Endothelial cell of umbilical vein (primary cell): ENCODE results near the gene EHF. TPM values are rescaled to one million over a fixed set of nuclear protein-coding genes. Genes with fewer than 3 reads are reported as not detected.

ENCODE experiments used
- BruUV-seq: library from RNA; stranded (reverse); fragments of 400-500 nt; replicated peaks from 2 replicates; lab custom pipeline; 2021; lab: Mats Ljungman, UMichigan
- CTCF ChIA-PET: fragments of 300-600, 350-600 bp; sonication (Branson Sonifier 250); formaldehyde crosslinking; loops from one replicate; lab custom pipeline; 2021; ENCODE audit warnings: antibody characterized with exemption, inconsistent platforms; lab: Charles Lee
- POLR2A ChIA-PET: fragments of 300-600, 350-600 bp; sonication (Branson Sonifier 250); formaldehyde crosslinking; loops from one replicate; lab custom pipeline; 2021; ENCODE audit warnings: antibody characterized with exemption, inconsistent platforms; lab: Charles Lee
- DNase-seq: peaks from one replicate; pipeline ENCODE4 v3.0.0-alpha.2; 2011; ENCODE audit warnings: low read depth, low spot score
- FAIRE-seq: peaks from 2 replicates; lab custom pipeline; 2011; peaks lifted over from hg19 to GRCh38; lab: Jason Lieb, UNC
- H2AFZ ChIP-seq: 2 replicates; pipeline ENCODE4 v1.6.0; 2012; ENCODE audit warnings: low read depth, low read length, control low read depth, inconsistent platforms
- H3K27ac ChIP-seq: 2 replicates; pipeline ENCODE4 v1.5.1; 2011; ENCODE audit warnings: low read depth, mild to moderate bottlenecking, control low read depth, low read length, moderate library complexity; ENCODE audit not compliant: insufficient read depth
- H3K27me3 ChIP-seq, 2 experiments: 2 replicates each; pipeline versions ENCODE4 v1.6.0 to v1.6.1; 2011; ENCODE audit warnings: low read length in 2 of 2, mixed read lengths in 1 of 2; ENCODE audit not compliant: control insufficient read depth in 2 of 2, insufficient read depth in 2 of 2
- H3K36me3 ChIP-seq, 2 experiments: 2 replicates in 1 of 2; 3 replicates in 1 of 2; pipeline ENCODE4 v1.5.1; 2011; ENCODE audit warnings: low read length in 2 of 2, mild to moderate bottlenecking in 1 of 2, moderate library complexity in 1 of 2; ENCODE audit not compliant: control insufficient read depth in 2 of 2, insufficient read depth in 2 of 2; ENCODE audit errors: extremely low read depth in 1 of 2
- H3K4me1 ChIP-seq: 3 replicates; pipeline ENCODE4 v1.5.1; 2011; ENCODE audit warnings: mild to moderate bottlenecking, low read length; ENCODE audit not compliant: control insufficient read depth, insufficient read depth; ENCODE audit errors: extremely low read depth
- H3K4me2 ChIP-seq: 2 replicates; pipeline ENCODE4 v1.6.1; 2011; ENCODE audit warnings: low read length, control low read depth, mixed read lengths; ENCODE audit not compliant: insufficient read depth
- H3K4me3 ChIP-seq, 3 experiments: fragments of 200-600 bp in 1 of 3; sonication (generic), shearing (Covaris generic) in 1 of 3; replicated peaks in 1 of 3; 2 replicates each; pipeline ENCODE4 v1.5.1; 2011 to 2016; ENCODE audit warnings: control low read depth in 3 of 3, low read length in 3 of 3, mild to moderate bottlenecking in 2 of 3, inconsistent platforms in 1 of 3, low read depth in 1 of 3, moderate library complexity in 1 of 3; ENCODE audit not compliant: insufficient read depth in 1 of 3
- H3K79me2 ChIP-seq: 2 replicates; pipeline ENCODE4 v1.6.0; 2012; ENCODE audit warnings: low read length, inconsistent platforms; ENCODE audit not compliant: control insufficient read depth, insufficient read depth
- H3K9ac ChIP-seq: replicated peaks from 2 replicates; pipeline ENCODE3; 2011; ENCODE audit warnings: low read length, control low read depth; ENCODE audit not compliant: insufficient read depth; ENCODE audit errors: extremely low read depth
- H3K9me1 ChIP-seq: replicated peaks from 3 replicates; pipeline ENCODE4 v1.6.0; 2011; ENCODE audit warnings: mild to moderate bottlenecking, low read length; ENCODE audit not compliant: control insufficient read depth, insufficient read depth; ENCODE audit errors: extremely low read depth
- H3K9me3 ChIP-seq: replicated peaks from 2 replicates; pipeline ENCODE4 v1.5.1; 2012; ENCODE audit warnings: low read length, inconsistent platforms; ENCODE audit not compliant: control insufficient read depth, insufficient read depth
- H4K20me1 ChIP-seq: replicated peaks from 2 replicates; pipeline ENCODE3; 2011; ENCODE audit warnings: mild to moderate bottlenecking, low read length; ENCODE audit not compliant: control insufficient read depth, insufficient read depth; ENCODE audit errors: extremely low read depth
- CTCF ChIP-seq, 2 donors: IDR thresholded peaks; 1 replicate in 1 of 2; 2 replicates in 1 of 2; pipeline ENCODE4 v1.5.1; 2011; ENCODE audit warnings: low read length in 2 of 2, mild to moderate bottlenecking in 2 of 2, moderate library complexity in 2 of 2, control low read depth in 1 of 2, inconsistent platforms in 1 of 2, low read depth in 1 of 2; ENCODE audit not compliant: insufficient read depth in 1 of 2; ENCODE audit errors: extremely low read depth in 1 of 2
- EZH2 ChIP-seq: IDR thresholded peaks from 2 replicates; pipeline ENCODE4 v1.6.1; 2012; ENCODE audit warnings: borderline replicate concordance, low read depth, mild to moderate bottlenecking, moderate library complexity, low read length, inconsistent platforms; ENCODE audit not compliant: severe bottlenecking
- FOS ChIP-seq: IDR thresholded peaks from 2 replicates; pipeline ENCODE4 v1.6.1; 2011; ENCODE audit warnings: mild to moderate bottlenecking, low read length, moderate library complexity, borderline replicate concordance; ENCODE audit not compliant: insufficient read depth
- JUN ChIP-seq: IDR thresholded peaks from 2 replicates; pipeline ENCODE4 v1.6.1; 2011; ENCODE audit warnings: borderline replicate concordance, low read depth; ENCODE audit not compliant: insufficient read length, insufficient read depth
- MYC ChIP-seq: IDR thresholded peaks from one replicate; pipeline ENCODE4 v1.6.1; 2011; ENCODE audit warnings: mild to moderate bottlenecking, low read depth, low read length
- POLR2AphosphoS5 ChIP-seq: IDR thresholded peaks from 2 replicates; pipeline ENCODE4 v1.6.1; 2012; ENCODE audit warnings: low read depth, mild to moderate bottlenecking, control low read depth, low read length, moderate library complexity; ENCODE audit not compliant: insufficient read depth
- dilution Hi-C: fragments of 300-500 bp; cut with MboI; formaldehyde crosslinking; loops from one replicate; pipeline ENCODE4 v1.15.0; 2019; ENCODE audit warnings: low sequenced_read_pairs; ENCODE audit not compliant: extremely low pct_ligation_motif_present
- intact Hi-C: fragments of 100-400 bp; cut with micrococcal nuclease; formaldehyde crosslinking; loops from one replicate; pipeline ENCODE4 v1.10.0; 2022
- polyA plus RNA-seq, 4 experiments: library from polyadenylated mRNA; depleted of rRNA in 3 of 4; stranded (reverse) in 3 of 4; unstranded in 1 of 4; fragments of >200 nt; gene quantifications; 2 replicates each; pipeline versions ENCODE4 v1.2.1 to v1.2.3, GENCODE V29; 2011 to 2012; ENCODE audit warnings: missing spikeins in 1 of 4
- total RNA-seq: library from RNA; stranded (reverse); gene quantifications from 2 replicates; pipeline ENCODE4 v1.2.3, GENCODE V29; 2021
- TF ChIP-seq, protein P1 (sequence below): IDR thresholded peaks from 2 replicates; pipeline ENCODE4 v1.6.1; 2011; ENCODE audit not compliant: insufficient read depth, insufficient read length

The EHF gene
- total and polyA plus RNA-seq, 2 donors (not counting 3 experiments of a cell fraction or from before 2014, with no cell fraction given): not detected

- ChIA-PET CTCF (interaction anchor here (1.2 to 1.3 kb wide), 2 partner anchors 14 to 20 kb away, joined by 3 read pairs; no protein-coding TSS in a partner anchor), POLR2A (no interaction called here)
- no peaks in the 10 kb centered on the region for H3K4me1 ChIP-seq
- no peak overlapping the region for H3K9ac ChIP-seq
- no peaks in the 10 kb centered on the region for H3K36me3 ChIP-seq
- no TSS peak for BruUV-seq
- H3K9me3 ChIP-seq: no peaks in the 10 kb centered on the region
- TF ChIP-seq, protein P1, sequence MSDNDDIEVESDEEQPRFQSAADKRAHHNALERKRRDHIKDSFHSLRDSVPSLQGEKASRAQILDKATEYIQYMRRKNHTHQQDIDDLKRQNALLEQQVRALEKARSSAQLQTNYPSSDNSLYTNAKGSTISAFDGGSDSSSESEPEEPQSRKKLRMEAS: no peak
- TF ChIP-seq EZH2 (no peak), CTCF (IDR thresholded peaks at IDR 0.05; ENCODE audit: extremely low read depth in 1 of 2, insufficient read depth in 1 of 2, low read depth in 1 of 2, low read length in 2 of 2) (no peak), MYC (no peak), FOS (no peak), JUN (no peak), POLR2AphosphoS5 (no peak)
- H3K27ac ChIP-seq: no peak overlapping the region
- intact Hi-C loops: no loop called here
- dilution Hi-C loops: no loop called here
- no peaks in the 10 kb centered on the region for H4K20me1 ChIP-seq
- no peak overlapping the region for H3K4me3 ChIP-seq
- DNase-seq (no peak), FAIRE-seq (no peak)
- H3K4me2 ChIP-seq: no peak overlapping the region
- no peak overlapping the region for H2AFZ ChIP-seq
- H3K27me3 ChIP-seq: peaks cover 0 to 3% of the 10 kb centered on the region in 2 experiments
- no peaks in the 10 kb centered on the region for H3K79me2 ChIP-seq
- H3K9me1 ChIP-seq: no peaks in the 10 kb centered on the region
Observed at GRCh38 chr11:34614344-34615104, 6.4 kb upstream of the EHF start.
